Measurements from ENCODE around the gene HIBADH.
A peak's percentile ranks its signal among the peaks of the same experiment; 100 is the strongest.

HIBADH gene

GRCh38 chr7:27665531-27665930 is 2.8 kb upstream of the HIBADH start:
- no peak for DNase-seq
- peaks cover 4% of the 10 kb centered on the region for H3K4me1 ChIP-seq (ENCODE audit: control insufficient read depth, insufficient read depth, low read depth, low read length)
- no peak overlapping the region for H2AFZ ChIP-seq (ENCODE audit: low read depth, low read length)
- no peak overlapping the region for H3K9ac ChIP-seq (ENCODE audit: low read length)
- no peak overlapping the region for H4K8ac ChIP-seq (ENCODE audit: low read length)
- no peak overlapping the region for H4K91ac ChIP-seq (ENCODE audit: low read length)
- no peak overlapping the region for H2AK5ac ChIP-seq (ENCODE audit: low read length, severe bottlenecking)
- H3K23ac ChIP-seq (ENCODE audit: low read length in 2 of 2): no peak overlapping the region
- peak overlapping the region in 1 of 2 experiments; percentile 25 for H2BK12ac ChIP-seq (ENCODE audit: low read length in 2 of 2)
- no peak overlapping the region for H2BK15ac ChIP-seq (ENCODE audit: low read depth, poor library complexity, severe bottlenecking)
- H3K9me3 ChIP-seq (ENCODE audit: control insufficient read depth, low read length): no peaks in the 10 kb centered on the region
- H3K79me1 ChIP-seq (replicated peaks; ENCODE audit: low read length, poor library complexity, severe bottlenecking): peaks cover 5% of the 10 kb centered on the region
- no peak overlapping the region for H3K4me3 ChIP-seq (ENCODE audit: insufficient read depth in 1 of 2, low read depth in 1 of 2, low read length in 2 of 2)
- no peaks in the 10 kb centered on the region for H3K27me3 ChIP-seq (ENCODE audit: control insufficient read depth in 1 of 2, insufficient read depth in 1 of 2, low read length in 2 of 2)
- H3K36me3 ChIP-seq (ENCODE audit: control insufficient read depth in 1 of 2, insufficient read depth in 2 of 2, low read depth in 1 of 2, low read length in 2 of 2): no peaks in the 10 kb centered on the region
- H3K4me2 ChIP-seq (ENCODE audit: low read length, poor library complexity, severe bottlenecking): no peak overlapping the region
- H3K4ac ChIP-seq (ENCODE audit: low read depth in 1 of 2, low read length in 2 of 2): no peak overlapping the region
- H3K18ac ChIP-seq (ENCODE audit: low read depth in 1 of 2, low read length in 2 of 2): no peak overlapping the region
- no peak overlapping the region for H2BK120ac ChIP-seq (ENCODE audit: low read depth, low read length)
- no peak overlapping the region for H3K27ac ChIP-seq (ENCODE audit: low read length, poor library complexity, severe bottlenecking)
- no peak overlapping the region for H2BK5ac ChIP-seq (ENCODE audit: low read depth, low read length, poor library complexity, severe bottlenecking)
- no peak overlapping the region for H3K14ac ChIP-seq (ENCODE audit: low read length in 2 of 2)

GRCh38 chr7:27663989-27664331 is 1.3 kb upstream of the HIBADH start:
- no peaks in the 10 kb centered on the region for H3K9me3 ChIP-seq (ENCODE audit: control insufficient read depth, low read length)
- no peak overlapping the region for H4K8ac ChIP-seq (ENCODE audit: low read length)
- no peak overlapping the region for H3K18ac ChIP-seq (ENCODE audit: low read depth in 1 of 2, low read length in 2 of 2)
- peak overlapping the region in 1 of 2 experiments; percentile 89 for H3K4me3 ChIP-seq (ENCODE audit: insufficient read depth in 1 of 2, low read depth in 1 of 2, low read length in 2 of 2)
- H2BK120ac ChIP-seq (ENCODE audit: low read depth, low read length): no peak overlapping the region
- no peak for DNase-seq
- no peak overlapping the region for H2BK15ac ChIP-seq (ENCODE audit: low read depth, poor library complexity, severe bottlenecking)
- no peak overlapping the region for H3K4me2 ChIP-seq (ENCODE audit: low read length, poor library complexity, severe bottlenecking)
- no peak overlapping the region for H3K4ac ChIP-seq (ENCODE audit: low read depth in 1 of 2, low read length in 2 of 2)
- no peak overlapping the region for H2AK5ac ChIP-seq (ENCODE audit: low read length, severe bottlenecking)
- H3K27ac ChIP-seq (ENCODE audit: low read length, poor library complexity, severe bottlenecking): no peak overlapping the region
- H3K36me3 ChIP-seq (ENCODE audit: control insufficient read depth in 1 of 2, insufficient read depth in 2 of 2, low read depth in 1 of 2, low read length in 2 of 2): peaks cover 3 to 4% of the 10 kb centered on the region in 2 experiments
- no peaks in the 10 kb centered on the region for H3K27me3 ChIP-seq (ENCODE audit: control insufficient read depth in 1 of 2, insufficient read depth in 1 of 2, low read length in 2 of 2)
- H2AFZ ChIP-seq (ENCODE audit: low read depth, low read length): no peak overlapping the region
- no peak overlapping the region for H3K14ac ChIP-seq (ENCODE audit: low read length in 2 of 2)
- H3K79me1 ChIP-seq (replicated peaks; ENCODE audit: low read length, poor library complexity, severe bottlenecking): peaks cover 11% of the 10 kb centered on the region
- H3K4me1 ChIP-seq (ENCODE audit: control insufficient read depth, insufficient read depth, low read depth, low read length): peaks cover 4% of the 10 kb centered on the region
- WGBS: 83% methylated on average over 1 of the region's 3 CpGs
- no peak overlapping the region for H2BK12ac ChIP-seq (ENCODE audit: low read length in 2 of 2)
- no peak overlapping the region for H2BK5ac ChIP-seq (ENCODE audit: low read depth, low read length, poor library complexity, severe bottlenecking)
- no peak overlapping the region for H3K9ac ChIP-seq (ENCODE audit: low read length)
- H3K23ac ChIP-seq (ENCODE audit: low read length in 2 of 2): no peak overlapping the region
- no peak overlapping the region for H4K91ac ChIP-seq (ENCODE audit: low read length)

- Histone ChIP-seq H3K4ac (ENCODE audit: low read depth in 1 of 2, low read length in 2 of 2) (peak overlapping the region in 1 of 2 experiments; percentile 0), H3K4me1 (ENCODE audit: control insufficient read depth, insufficient read depth, low read depth, low read length) (peaks cover 4% of the 10 kb centered on the region), H3K27ac (ENCODE audit: low read length, poor library complexity, severe bottlenecking) (peak overlapping the region; percentile 59), H4K91ac (ENCODE audit: low read length) (no peak overlapping the region), H3K14ac (ENCODE audit: low read length in 2 of 2) (peak overlapping the region in 1 of 2 experiments; percentile 53), H3K27me3 (ENCODE audit: control insufficient read depth in 1 of 2, insufficient read depth in 1 of 2, low read length in 2 of 2) (no peaks in the 10 kb centered on the region), H2BK15ac (ENCODE audit: low read depth, poor library complexity, severe bottlenecking) (no peak overlapping the region), H2AFZ (ENCODE audit: low read depth, low read length) (peak overlapping the region; percentile 73), H3K79me1 (replicated peaks; ENCODE audit: low read length, poor library complexity, severe bottlenecking) (peaks cover 14% of the 10 kb centered on the region), H3K18ac (ENCODE audit: low read depth in 1 of 2, low read length in 2 of 2) (peak overlapping the region; percentile 67 to 72), H3K36me3 (ENCODE audit: control insufficient read depth in 1 of 2, insufficient read depth in 2 of 2, low read depth in 1 of 2, low read length in 2 of 2) (peaks cover 3 to 18% of the 10 kb centered on the region in 2 experiments), H3K4me3 (ENCODE audit: insufficient read depth in 1 of 2, low read depth in 1 of 2, low read length in 2 of 2) (peak overlapping the region; percentile 81 to 89), H3K4me2 (ENCODE audit: low read length, poor library complexity, severe bottlenecking) (peak overlapping the region; percentile 67), H2AK5ac (ENCODE audit: low read length, severe bottlenecking) (no peak overlapping the region), H2BK12ac (ENCODE audit: low read length in 2 of 2) (no peak overlapping the region), H3K23ac (ENCODE audit: low read length in 2 of 2) (no peak overlapping the region), H3K9ac (ENCODE audit: low read length) (peak overlapping the region; percentile 93), H4K8ac (ENCODE audit: low read length) (peak overlapping the region; percentile 2), H2BK120ac (ENCODE audit: low read depth, low read length) (peak overlapping the region; percentile 66), H2BK5ac (ENCODE audit: low read depth, low read length, poor library complexity, severe bottlenecking) (no peak overlapping the region), H3K9me3 (ENCODE audit: control insufficient read depth, low read length) (no peaks in the 10 kb centered on the region)
- DNase-seq: peak; percentile 45
- WGBS: 23% methylated on average over 9 of the region's 18 CpGs
Measured at GRCh38 chr7:27661811-27662489, 733 bp downstream of the HIBADH start.

- Histone ChIP-seq H3K79me1 (replicated peaks; ENCODE audit: low read length, poor library complexity, severe bottlenecking) (peaks cover 13% of the 10 kb centered on the region), H3K4me2 (ENCODE audit: low read length, poor library complexity, severe bottlenecking) (no peak overlapping the region), H3K18ac (ENCODE audit: low read depth in 1 of 2, low read length in 2 of 2) (no peak overlapping the region)
Measured at GRCh38 chr7:27656724-27657123, 6.0 kb downstream of the HIBADH start.

More at GRCh38 chr7:27656724-27657123, 6.0 kb downstream of the HIBADH start:
- H3K14ac ChIP-seq (ENCODE audit: low read length in 2 of 2): no peak overlapping the region
- H3K27me3 ChIP-seq (ENCODE audit: control insufficient read depth in 1 of 2, insufficient read depth in 1 of 2, low read length in 2 of 2): no peaks in the 10 kb centered on the region
- no peak for DNase-seq
- H3K4me3 ChIP-seq (ENCODE audit: insufficient read depth in 1 of 2, low read depth in 1 of 2, low read length in 2 of 2): no peak overlapping the region
- H3K36me3 ChIP-seq (ENCODE audit: control insufficient read depth in 1 of 2, insufficient read depth in 2 of 2, low read depth in 1 of 2, low read length in 2 of 2): peaks cover 3 to 33% of the 10 kb centered on the region in 2 experiments
- H2AK5ac ChIP-seq (ENCODE audit: low read length, severe bottlenecking): no peak overlapping the region
- no peak overlapping the region for H2BK15ac ChIP-seq (ENCODE audit: low read depth, poor library complexity, severe bottlenecking)
- no peak overlapping the region for H3K4ac ChIP-seq (ENCODE audit: low read depth in 1 of 2, low read length in 2 of 2)
- no peak overlapping the region for H2BK12ac ChIP-seq (ENCODE audit: low read length in 2 of 2)
- H2BK5ac ChIP-seq (ENCODE audit: low read depth, low read length, poor library complexity, severe bottlenecking): no peak overlapping the region
- no peak overlapping the region for H3K9ac ChIP-seq (ENCODE audit: low read length)
- no peak overlapping the region for H4K8ac ChIP-seq (ENCODE audit: low read length)
- no peak overlapping the region for H3K23ac ChIP-seq (ENCODE audit: low read length in 2 of 2)
- H3K27ac ChIP-seq (ENCODE audit: low read length, poor library complexity, severe bottlenecking): no peak overlapping the region
- no peak overlapping the region for H2BK120ac ChIP-seq (ENCODE audit: low read depth, low read length)
- peaks cover 6% of the 10 kb centered on the region for H3K4me1 ChIP-seq (ENCODE audit: control insufficient read depth, insufficient read depth, low read depth, low read length)
- no peaks in the 10 kb centered on the region for H3K9me3 ChIP-seq (ENCODE audit: control insufficient read depth, low read length)
- no peak overlapping the region for H2AFZ ChIP-seq (ENCODE audit: low read depth, low read length)
- WGBS: no CpG with 5 or more reads among the region's 2 CpGs
- H4K91ac ChIP-seq (ENCODE audit: low read length): no peak overlapping the region

Data from mesenchymal stem cell (in vitro differentiated cells and primary cell).